NB4 (cell line): ENCODE measurements around the gene INO80D.

Source experiments
- POLR2A ChIP-seq: IDR thresholded peaks from 2 replicates; pipeline ENCODE4 v1.6.1; 2011; ENCODE audit warnings: mild to moderate bottlenecking; ENCODE audit not compliant: insufficient read length; ENCODE audit errors: extremely low read depth
- TF ChIP-seq, protein P1 (sequence below): IDR thresholded peaks from one replicate; pipeline ENCODE4 v1.5.1; 2012; ENCODE audit warnings: low read depth, low read length

DNA sequence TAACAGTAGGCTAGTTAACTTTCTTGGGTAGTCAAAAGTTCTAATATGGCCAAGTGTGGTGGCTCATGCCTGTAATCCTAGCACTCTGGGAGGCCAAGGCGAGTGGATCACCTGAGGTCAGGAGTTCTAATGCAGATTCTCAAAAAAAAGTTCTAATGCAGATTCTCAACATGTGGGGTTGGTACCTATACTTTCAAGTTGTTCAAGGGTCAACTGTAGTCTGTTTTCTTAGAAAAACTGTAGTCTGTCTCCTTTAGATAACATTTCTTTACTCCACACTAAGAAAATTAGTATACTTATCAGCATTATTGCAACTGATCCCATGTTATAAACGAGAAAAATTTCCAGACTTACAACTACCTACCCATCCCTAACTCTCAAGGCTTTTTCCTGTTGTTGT lies 16.6 kb downstream of the INO80D start:
- TF ChIP-seq, protein P1, sequence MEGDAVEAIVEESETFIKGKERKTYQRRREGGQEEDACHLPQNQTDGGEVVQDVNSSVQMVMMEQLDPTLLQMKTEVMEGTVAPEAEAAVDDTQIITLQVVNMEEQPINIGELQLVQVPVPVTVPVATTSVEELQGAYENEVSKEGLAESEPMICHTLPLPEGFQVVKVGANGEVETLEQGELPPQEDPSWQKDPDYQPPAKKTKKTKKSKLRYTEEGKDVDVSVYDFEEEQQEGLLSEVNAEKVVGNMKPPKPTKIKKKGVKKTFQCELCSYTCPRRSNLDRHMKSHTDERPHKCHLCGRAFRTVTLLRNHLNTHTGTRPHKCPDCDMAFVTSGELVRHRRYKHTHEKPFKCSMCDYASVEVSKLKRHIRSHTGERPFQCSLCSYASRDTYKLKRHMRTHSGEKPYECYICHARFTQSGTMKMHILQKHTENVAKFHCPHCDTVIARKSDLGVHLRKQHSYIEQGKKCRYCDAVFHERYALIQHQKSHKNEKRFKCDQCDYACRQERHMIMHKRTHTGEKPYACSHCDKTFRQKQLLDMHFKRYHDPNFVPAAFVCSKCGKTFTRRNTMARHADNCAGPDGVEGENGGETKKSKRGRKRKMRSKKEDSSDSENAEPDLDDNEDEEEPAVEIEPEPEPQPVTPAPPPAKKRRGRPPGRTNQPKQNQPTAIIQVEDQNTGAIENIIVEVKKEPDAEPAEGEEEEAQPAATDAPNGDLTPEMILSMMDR = no peak
- TF ChIP-seq POLR2A = no peak
